Uterus (tissue), 2 donors: Measurements from ENCODE around the gene DNAJB12.
"Not testable (repeated sequence)": the region's sequence is repeated elsewhere in the genome, so short reads cannot be mapped to it uniquely, and the experiment has no call there.

ENCODE experiments used
- CTCF ChIP-seq, 4 experiments: fragments of 200-600 bp in 2 of 4; fragments of 450-650 bp in 2 of 4; sonication (generic) in 2 of 4; IDR thresholded peaks; one replicate each; pipeline ENCODE4 v1.5.1; 2016 to 2019; ENCODE audit warnings: antibody characterized with exemption in 4 of 4, mild to moderate bottlenecking in 2 of 4, moderate library complexity in 1 of 4
- POLR2A ChIP-seq, 2 donors: fragments of 450-650 bp; IDR thresholded peaks; one replicate each; pipeline ENCODE4 v1.6.1; 2016; ENCODE audit warnings: antibody characterized with exemption in 2 of 2, mild to moderate bottlenecking in 1 of 2, moderate library complexity in 1 of 2

DNA sequence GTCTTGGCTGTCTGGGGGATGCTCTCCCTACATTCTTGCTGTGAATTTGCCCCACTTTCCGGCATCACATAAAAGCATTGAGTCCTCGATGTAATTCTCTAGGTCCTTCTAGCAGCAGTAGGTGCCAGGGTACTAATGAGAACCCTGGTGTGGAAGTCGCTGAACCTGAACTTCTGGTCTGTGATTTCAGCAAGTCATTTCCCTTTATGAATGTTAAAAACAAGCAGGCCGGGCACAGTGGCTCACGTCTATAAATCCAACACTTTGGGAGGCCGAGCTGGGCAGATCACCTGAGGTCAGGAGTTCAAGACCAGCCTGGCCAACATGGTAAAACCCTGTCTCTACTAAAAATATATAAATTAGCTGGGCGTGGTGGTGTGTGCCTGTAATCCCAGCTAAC, 30.3 kb upstream of the DNAJB12 start:
- not testable (repeated sequence) for TF ChIP-seq CTCF, POLR2A (IDR thresholded peaks at IDR 0.05)
